Glomerular visceral epithelial cell (primary cell): ENCODE results near the gene VEGFA.

Experiments used
- DNase-seq: peaks from one replicate; pipeline ENCODE4 v3.0.0-alpha.2; 2016; ENCODE audit errors: extremely low spot score

Gene VEGFA

GRCh38 chr6:43769526-43770371 is at the start of gene VEGFA:
VEGFA (plus strand) TSS chr6:43770211.
- DNase-seq = peak; percentile 92

DNA sequence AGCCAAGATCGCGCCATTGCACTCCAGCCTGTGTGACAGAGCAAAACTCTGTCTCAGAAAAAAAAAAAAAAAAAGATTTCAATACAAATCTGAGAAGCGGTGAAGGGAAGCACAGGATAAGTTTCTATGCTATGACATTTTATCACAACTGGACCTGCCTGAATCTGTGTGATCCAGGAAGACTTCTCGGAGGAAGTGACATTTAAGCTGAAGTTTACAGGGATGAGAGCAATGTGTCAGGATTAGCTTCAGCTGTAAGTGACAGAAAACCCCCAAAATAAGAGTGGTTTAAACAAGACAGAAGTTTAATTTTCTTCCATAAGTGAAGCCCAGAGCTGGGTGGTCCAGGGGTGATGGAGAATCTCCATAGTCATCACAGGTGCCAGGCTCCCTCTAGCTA is 49.0 kb upstream of the VEGFA start:
- DNase-seq = no peak

DNA sequence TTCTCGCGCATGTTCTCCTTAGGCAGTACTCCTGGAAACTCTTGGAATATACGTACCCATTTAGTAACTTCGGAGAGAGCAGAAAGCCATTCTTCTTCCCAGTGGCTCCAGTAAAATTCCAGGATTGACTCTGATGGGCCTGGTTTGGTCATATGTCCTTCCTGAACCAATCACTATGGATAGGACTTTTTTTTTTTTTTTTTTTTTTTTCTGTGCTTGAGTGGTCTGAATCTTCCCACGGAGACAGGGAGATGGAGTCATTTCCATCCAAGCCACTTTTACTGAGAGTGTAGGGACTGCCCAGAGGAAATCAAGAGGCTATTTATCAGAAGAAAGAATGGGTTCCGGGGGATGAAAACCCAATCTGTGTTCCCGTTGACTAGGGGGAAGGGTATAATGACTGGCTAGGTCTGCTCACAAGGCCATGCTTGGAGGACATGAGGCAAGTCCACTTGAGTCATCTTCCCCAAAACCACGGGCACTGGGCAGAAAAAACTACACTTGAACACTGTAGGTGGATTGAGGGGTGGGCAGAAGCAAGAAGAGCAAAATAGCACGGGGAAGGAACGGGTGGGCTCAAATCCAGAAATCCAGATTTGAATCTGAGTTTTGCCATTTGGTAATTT is 47.0 kb upstream of the VEGFA start:
- no peak for DNase-seq

GRCh38 chr6:43723737-43724295 is 46.2 kb upstream of the VEGFA start:
- peak; percentile 67 for DNase-seq

- no peak for DNase-seq
Measured at GRCh38 chr6:43724354-43724753, 45.7 kb upstream of the VEGFA start.

DNA sequence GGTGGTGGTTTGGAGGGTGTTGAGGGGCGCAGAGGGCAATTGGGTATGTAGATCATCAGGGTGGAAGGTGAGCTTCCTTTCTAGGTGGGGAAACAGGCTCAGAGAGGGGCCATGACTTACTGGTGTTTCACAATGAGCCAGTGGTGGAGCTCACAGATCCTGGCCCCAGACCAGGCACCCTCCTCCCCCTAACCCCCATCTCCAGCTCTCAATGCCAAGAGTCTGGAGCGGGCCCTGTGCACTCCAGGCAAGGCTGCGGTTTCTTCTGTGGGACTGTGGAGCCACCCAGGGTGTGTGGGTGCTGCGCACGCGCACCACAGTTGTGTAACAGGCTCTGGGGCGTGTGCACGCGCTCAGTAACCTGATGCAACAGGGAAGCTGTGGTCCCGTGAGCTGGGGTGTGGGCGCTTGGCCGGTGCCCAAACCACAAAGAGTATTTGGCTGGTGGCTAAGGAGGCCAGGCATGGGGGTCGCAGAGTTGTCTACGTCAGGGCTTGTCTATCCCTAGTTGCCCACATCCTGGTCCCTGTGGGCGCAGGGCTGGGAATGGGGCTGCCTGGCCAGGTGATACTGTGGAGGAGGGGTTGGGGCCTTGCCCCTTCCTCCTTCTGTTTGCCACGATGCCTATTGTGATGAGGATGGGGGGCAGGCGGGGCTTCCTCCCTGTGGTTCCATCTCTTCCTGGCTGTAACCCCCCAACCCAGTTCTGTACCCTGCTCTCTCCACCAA is 44.9 kb upstream of the VEGFA start:
- DNase-seq = peak; percentile 99

GRCh38 chr6:43725643-43726580 is 44.1 kb upstream of the VEGFA start:
- no peak for DNase-seq

GRCh38 chr6:43727634-43728033 is 42.4 kb upstream of the VEGFA start:
- no peak for DNase-seq

DNA sequence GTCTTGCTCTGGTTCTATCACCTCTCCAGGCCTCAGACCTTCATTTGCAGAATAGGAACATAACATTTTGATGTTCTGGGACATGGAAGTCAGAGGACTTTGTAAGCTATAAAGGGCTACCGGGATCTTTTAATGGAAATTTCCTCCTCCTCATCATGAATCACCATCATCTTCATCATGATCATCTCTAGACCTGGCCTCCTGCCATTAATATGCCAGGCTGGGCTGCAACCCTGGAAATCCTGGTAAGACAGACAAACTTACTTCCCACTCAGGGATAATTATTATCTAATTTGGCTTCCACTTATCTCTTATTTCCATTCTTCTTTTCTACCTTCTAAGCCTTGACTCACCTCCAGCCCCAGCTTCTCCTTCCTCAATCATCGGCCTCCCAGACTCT is 41.4 kb upstream of the VEGFA start:
- DNase-seq = peak; percentile 53

GRCh38 chr6:43729537-43729936 is 40.5 kb upstream of the VEGFA start:
- DNase-seq = no peak

DNA sequence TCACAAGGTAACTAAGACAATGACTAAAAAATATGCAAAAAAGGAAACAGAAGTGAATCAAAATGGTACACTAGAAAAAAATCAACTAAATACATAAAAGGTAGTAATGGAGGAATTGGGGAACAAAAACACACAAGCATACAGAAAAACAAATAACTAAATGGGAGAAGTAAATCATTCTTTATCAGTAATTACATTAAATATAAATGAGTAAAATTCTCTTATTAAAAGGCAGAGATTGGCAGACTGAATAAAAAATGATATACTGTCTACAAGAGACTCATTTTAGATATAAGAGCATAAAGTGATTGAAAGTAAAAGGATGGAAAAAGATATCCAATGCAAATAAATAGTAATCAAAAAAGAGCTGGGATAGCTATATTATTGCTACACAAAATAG is 39.4 kb upstream of the VEGFA start:
- DNase-seq = no peak

DNA sequence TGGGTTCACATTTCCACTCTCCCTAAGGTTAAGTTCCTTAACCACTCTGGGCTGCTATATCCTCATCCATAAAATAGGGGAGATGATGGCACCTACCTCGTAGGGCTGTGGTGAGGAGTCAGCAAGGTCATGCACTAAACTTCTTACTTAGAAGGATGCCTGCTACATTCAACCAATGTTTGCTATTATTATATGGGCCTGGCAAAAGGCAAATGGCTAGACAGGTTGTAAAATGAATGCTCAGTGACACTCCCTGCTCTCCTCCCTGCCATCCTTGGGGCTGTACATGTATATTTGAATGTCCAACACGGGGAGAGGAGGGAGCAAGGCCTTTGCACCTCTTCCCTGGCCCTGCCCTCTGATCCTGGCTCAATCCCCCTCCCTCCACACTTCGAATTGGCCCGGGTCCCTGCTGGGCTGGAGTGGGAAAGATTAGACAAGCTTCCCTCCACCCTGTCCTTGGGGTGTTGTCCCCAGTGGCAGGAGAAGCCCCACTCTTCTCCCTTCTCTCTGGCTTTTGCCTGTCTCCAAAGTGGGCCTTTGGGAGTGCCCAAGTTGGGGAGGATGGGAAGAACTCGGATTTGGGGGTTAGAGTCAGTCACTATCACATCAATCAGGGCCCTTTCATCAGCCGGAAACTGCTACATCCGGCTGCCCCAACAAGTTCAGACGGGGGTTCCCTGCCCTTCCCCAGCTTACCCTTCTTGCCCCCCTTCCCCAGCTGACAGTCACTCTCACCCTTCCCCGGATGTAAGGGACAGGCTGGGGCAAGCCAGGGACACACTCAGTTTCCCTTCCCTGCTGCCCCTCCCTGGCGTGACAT is 36.3 kb upstream of the VEGFA start:
- DNase-seq = no peak

DNA sequence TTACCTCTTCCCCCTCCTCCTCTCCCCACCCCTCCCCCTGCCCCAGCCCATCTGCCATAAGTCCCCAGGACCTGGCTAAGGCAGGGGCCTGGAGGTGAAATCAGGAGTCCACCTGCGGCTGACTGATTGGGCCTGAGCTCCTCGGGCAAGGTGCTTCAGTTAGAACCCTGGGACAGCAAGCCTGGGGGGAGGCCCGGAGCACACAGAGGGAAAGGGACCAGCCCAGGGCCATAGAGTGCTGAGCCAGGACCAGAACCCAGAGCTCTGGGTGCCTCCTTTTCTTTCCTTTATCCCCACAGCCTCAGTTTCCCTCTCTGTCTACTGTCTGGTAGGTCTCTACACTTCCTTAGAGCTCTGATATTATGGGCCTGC is 35.7 kb upstream of the VEGFA start:
- no peak for DNase-seq

DNA sequence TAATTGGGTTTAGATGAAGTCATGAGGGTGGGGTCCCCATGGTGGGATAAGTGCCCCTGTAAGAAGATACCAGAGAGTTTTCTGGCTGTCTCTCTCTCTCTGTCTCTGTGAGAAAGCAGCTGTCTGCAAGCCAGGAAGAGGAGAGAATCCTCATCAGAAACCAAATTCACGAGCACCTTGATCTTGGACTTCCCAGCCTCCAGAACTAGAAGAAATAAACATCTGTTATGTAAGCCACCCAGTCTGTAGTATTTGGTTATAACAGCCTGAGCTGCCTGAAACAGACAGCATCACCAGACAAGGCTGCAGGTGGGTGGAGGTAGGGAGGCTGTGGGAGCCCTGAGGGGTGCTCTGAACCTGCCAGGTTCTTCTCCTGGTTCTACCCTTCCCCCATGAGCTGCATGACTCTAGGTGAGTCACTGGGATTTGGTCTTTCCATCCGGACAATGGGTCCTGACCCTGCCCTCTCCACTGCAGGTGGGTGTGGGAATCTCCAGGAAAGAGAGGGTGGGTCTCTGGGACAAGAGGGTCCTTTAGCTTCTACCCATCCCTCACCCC is 34.3 kb upstream of the VEGFA start:
- DNase-seq = no peak

DNA sequence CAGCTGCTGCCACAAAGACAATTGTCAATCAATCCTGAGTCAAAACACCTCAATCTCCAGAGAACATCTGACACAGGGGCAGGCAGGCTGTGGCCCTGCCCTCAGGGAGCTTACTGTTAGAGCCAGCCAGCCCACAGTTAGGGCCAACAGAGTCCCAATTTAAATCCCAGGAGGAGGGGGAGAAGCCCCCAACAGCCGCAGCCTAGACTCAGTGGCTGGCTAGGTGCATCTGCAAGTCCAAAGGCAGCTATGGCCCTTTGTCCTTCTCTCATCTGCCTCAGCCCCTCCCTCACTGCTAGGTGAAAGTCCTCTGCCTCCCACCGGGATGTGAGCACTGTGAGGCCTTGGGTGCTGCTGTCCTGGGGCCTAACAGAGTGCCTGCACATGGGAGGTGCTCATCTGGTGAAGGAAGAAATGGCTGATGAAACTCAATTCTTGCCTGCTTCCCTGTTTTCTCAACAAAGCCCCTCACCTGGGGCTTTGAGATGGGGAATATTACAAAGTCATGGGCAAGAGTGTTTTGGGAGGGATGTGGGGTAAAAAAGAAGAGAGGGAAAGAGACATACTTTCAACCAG is 33.7 kb upstream of the VEGFA start:
- DNase-seq = no peak

GRCh38 chr6:43736844-43737243 is 33.2 kb upstream of the VEGFA start:
- no peak for DNase-seq

- no peak for DNase-seq
Measured at GRCh38 chr6:43737272-43738081, 32.5 kb upstream of the VEGFA start.

- no peak for DNase-seq
Measured at GRCh38 chr6:43738267-43738676, 31.7 kb upstream of the VEGFA start.
